IMR-90 (cell line): Measurements from ENCODE around the gene JAK1. TPM values are rescaled to one million over a fixed set of nuclear protein-coding genes. Genes with fewer than 3 reads are reported as not detected.

Experiments used
- ATAC-seq: fragments of 200-7000 bp; cut with Tn5 transposase; 2 replicates; pipeline ENCODE4 v1.9.1; 2020; ENCODE audit warnings: low read depth, mild to moderate bottlenecking, moderate library complexity
- BruUV-seq: library from RNA; stranded (reverse); fragments of 400-500 nt; replicated peaks from 2 replicates; lab custom pipeline; 2021; lab: Mats Ljungman, UMichigan
- CTCF ChIA-PET: fragments of 300-600 bp; formaldehyde crosslinking; extraction: SDS; loops from one replicate; lab custom pipeline; 2021; ENCODE audit warnings: antibody characterized with exemption; lab: Yijun Ruan, JAX
- POLR2A ChIA-PET: fragments of 300-600 bp; sonication (Branson Sonifier 250); formaldehyde crosslinking; loops from one replicate; lab custom pipeline; 2022; ENCODE audit warnings: antibody characterized with exemption; ENCODE audit not compliant: unreplicated experiment; lab: Charles Lee
- DNase-seq: peaks from one replicate; pipeline ENCODE4 v3.0.0; 2013
- H2AFZ ChIP-seq: replicated peaks from 2 replicates; pipeline ENCODE3; 2013; ENCODE audit warnings: low read length, mild to moderate bottlenecking; ENCODE audit not compliant: poor library complexity
- H2AK5ac ChIP-seq: 2 replicates; pipeline ENCODE4 v1.6.1; 2013; ENCODE audit warnings: low read depth, low read length, inconsistent platforms
- H2AK9ac ChIP-seq: replicated peaks from 2 replicates; pipeline ENCODE3; 2013; ENCODE audit warnings: mild to moderate bottlenecking, low read depth, low read length, moderate library complexity; ENCODE audit not compliant: poor library complexity
- H2BK120ac ChIP-seq: 2 replicates; pipeline ENCODE4 v1.6.1; 2013; ENCODE audit warnings: low read depth, low read length, inconsistent platforms
- H2BK15ac ChIP-seq: 3 replicates; pipeline ENCODE4 v1.6.1; 2013; ENCODE audit warnings: low read depth, low read length, inconsistent platforms
- H2BK20ac ChIP-seq: 2 replicates; pipeline ENCODE4 v1.6.1; 2013; ENCODE audit warnings: low read depth, mild to moderate bottlenecking, inconsistent platforms, low read length, moderate library complexity
- H2BK5ac ChIP-seq: 2 replicates; pipeline ENCODE4 v1.6.1; 2013; ENCODE audit warnings: mild to moderate bottlenecking, low read depth, low read length, inconsistent platforms; ENCODE audit not compliant: poor library complexity, severe bottlenecking
- H3K14ac ChIP-seq: replicated peaks from 2 replicates; pipeline ENCODE4 v1.6.1; 2013; ENCODE audit warnings: low read depth, low read length, inconsistent platforms
- H3K18ac ChIP-seq: 2 replicates; pipeline ENCODE4 v1.6.1; 2013; ENCODE audit warnings: low read depth, low read length, control low read depth
- H3K23ac ChIP-seq: 2 replicates; pipeline ENCODE4 v1.6.1; 2013; ENCODE audit warnings: low read depth, low read length, inconsistent platforms
- H3K27ac ChIP-seq: 2 replicates; pipeline ENCODE4 v1.5.1; 2013; ENCODE audit warnings: mild to moderate bottlenecking, control low read depth, low read length; ENCODE audit not compliant: insufficient read depth
- H3K27me3 ChIP-seq: 2 replicates; pipeline ENCODE4 v1.6.1; 2013; ENCODE audit warnings: low read length; ENCODE audit not compliant: control insufficient read depth, insufficient read depth
- H3K36me3 ChIP-seq: 2 replicates; pipeline ENCODE4 v1.6.1; 2013; ENCODE audit warnings: low read length, mixed read lengths; ENCODE audit not compliant: control insufficient read depth, insufficient read depth
- H3K4ac ChIP-seq: 2 replicates; pipeline ENCODE4 v1.6.1; 2013; ENCODE audit warnings: low read depth, low read length, inconsistent platforms
- H3K4me1 ChIP-seq: 2 replicates; pipeline ENCODE4 v1.6.1; 2013; ENCODE audit warnings: low read length, mixed read lengths; ENCODE audit not compliant: control insufficient read depth, insufficient read depth
- H3K4me2 ChIP-seq: 2 replicates; pipeline ENCODE4 v1.6.1; 2013; ENCODE audit warnings: low read depth, mild to moderate bottlenecking, control low read depth, low read length, moderate library complexity
- H3K4me3 ChIP-seq: 2 replicates; pipeline ENCODE4 v1.5.1; 2013; ENCODE audit warnings: low read depth, mild to moderate bottlenecking, control low read depth, low read length, moderate library complexity; ENCODE audit not compliant: insufficient read depth
- H3K56ac ChIP-seq: 2 replicates; pipeline ENCODE4 v1.6.1; 2013; ENCODE audit warnings: low read length, inconsistent platforms; ENCODE audit not compliant: insufficient read depth; ENCODE audit errors: extremely low read depth
- H3K79me1 ChIP-seq, 2 experiments: 2 replicates each; pipeline ENCODE4 v1.6.1; 2013; ENCODE audit warnings: low read length in 2 of 2, inconsistent platforms in 1 of 2, low read depth in 1 of 2
- H3K9ac ChIP-seq: 2 replicates; pipeline ENCODE4 v1.6.1; 2013; ENCODE audit warnings: low read depth, low read length, control low read depth
- H3K9me1 ChIP-seq: 2 replicates; pipeline ENCODE4 v1.6.1; 2013; ENCODE audit warnings: low read length, inconsistent platforms; ENCODE audit not compliant: insufficient read depth
- H3K9me3 ChIP-seq: 2 replicates; pipeline ENCODE4 v1.6.1; 2013; ENCODE audit warnings: low read length; ENCODE audit not compliant: control insufficient read depth, insufficient read depth
- H4K20me1 ChIP-seq: 2 replicates; pipeline ENCODE4 v1.6.1; 2013; ENCODE audit warnings: low read length, inconsistent platforms; ENCODE audit not compliant: insufficient read depth
- H4K5ac ChIP-seq: 2 replicates; pipeline ENCODE4 v1.6.1; 2013; ENCODE audit warnings: mild to moderate bottlenecking, low read depth, low read length, control low read depth
- H4K8ac ChIP-seq, 2 experiments: 2 replicates each; pipeline ENCODE4 v1.6.1; 2013; ENCODE audit warnings: low read depth in 2 of 2, low read length in 2 of 2, control low read depth in 1 of 2, inconsistent platforms in 1 of 2
- H4K91ac ChIP-seq: 2 replicates; pipeline ENCODE4 v1.6.1; 2013; ENCODE audit warnings: low read depth, low read length, inconsistent platforms; ENCODE audit not compliant: insufficient read depth
- CTCF ChIP-seq: conservative IDR thresholded peaks from 2 replicates; pipeline ENCODE4 v1.5.1; 2012; ENCODE audit warnings: mild to moderate bottlenecking, low read depth, low read length, improper control_type of control experiment
- NFE2L2 ChIP-seq: fragments of 150-350 bp; IDR thresholded peaks from 2 replicates; pipeline ENCODE4 v1.6.1; 2016; ENCODE audit warnings: low read depth, mild to moderate bottlenecking, low read length
- WGBS, 2 experiments: methylation state at CpG; one replicate each; pipeline versions ENCODE4 v1.1.5 to v1.1.7; 2013; ENCODE audit warnings: missing lambda C conversion rate in 2 of 2; ENCODE audit not compliant: insufficient read length in 1 of 2; ENCODE audit errors: extremely low coverage in 2 of 2; 5-methylcytosine and 5-hydroxymethylcytosine counted together
- dilution Hi-C: fragments of 300-500 bp; cut with HindIII; formaldehyde crosslinking; loops from one replicate; pipeline ENCODE4 v1.14.3; 2018; ENCODE audit warnings: low sequenced_read_pairs; ENCODE audit not compliant: unreplicated experiment
- in situ Hi-C: fragments of 300-500 bp; cut with MboI; formaldehyde crosslinking; loops from 3 replicates; pipeline ENCODE4 v1.14.3; 2019; ENCODE audit warnings: low sequenced_read_pairs, inconsistent platforms, mixed read lengths
- intact Hi-C: fragments of 100-400 bp; cut with micrococcal nuclease; formaldehyde crosslinking; loops from 2 replicates; pipeline ENCODE4 v1.10.0; 2022
- polyA plus RNA-seq, 3 experiments: library from polyadenylated mRNA; depleted of rRNA; stranded (reverse); fragments of >200 nt; gene quantifications; 2 replicates each; pipeline ENCODE4 v1.2.3, GENCODE V29; 2012; ENCODE audit warnings: low replicate concordance in 1 of 3
- total RNA-seq: library from RNA; depleted of rRNA; stranded (reverse); fragments of >200 nt; gene quantifications from 2 replicates; pipeline ENCODE4 v1.2.3, GENCODE V29; 2012

JAK1 gene
- total and polyA plus RNA-seq, 2 of the 4 experiments (the other 2 are of a cell fraction): 76.9 to 103 TPM

GRCh38 chr1:64950284-64950809 is 16.0 kb downstream of the JAK1 start:
- H3K27me3 ChIP-seq: no peaks in the 10 kb centered on the region
- H2AFZ ChIP-seq: no peak overlapping the region
- H3K4me3 ChIP-seq: no peak overlapping the region
- no peak overlapping the region for H4K8ac ChIP-seq
- TF ChIP-seq CTCF (no peak), NFE2L2 (no peak)
- dilution Hi-C loops (no loop called here), intact Hi-C loops (no loop called here), in situ Hi-C loops (no loop called here)
- no TSS peak for BruUV-seq
- peaks cover 13% of the 10 kb centered on the region for H3K9me1 ChIP-seq
- H3K14ac ChIP-seq: no peak overlapping the region
- no peak overlapping the region for H2BK20ac ChIP-seq
- H2AK5ac ChIP-seq: no peak overlapping the region
- H4K91ac ChIP-seq: no peak overlapping the region
- H3K9ac ChIP-seq: no peak overlapping the region
- ATAC-seq (no peak), DNase-seq (no peak)
- peaks cover 2% of the 10 kb centered on the region for H3K4me1 ChIP-seq
- H3K18ac ChIP-seq: no peak overlapping the region
- no CpG with 5 or more reads among the region's 6 CpGs for WGBS, 2 experiments
- POLR2A ChIA-PET: no interaction called here
- no peak overlapping the region for H2BK15ac ChIP-seq
- peaks cover 2% of the 10 kb centered on the region; the same call in 1 of the 2 replicates for H3K36me3 ChIP-seq
- no peak overlapping the region for H3K4ac ChIP-seq
- no peak overlapping the region for H2BK5ac ChIP-seq
- H4K5ac ChIP-seq: no peak overlapping the region
- CTCF ChIA-PET: no interaction called here
- H4K20me1 ChIP-seq: peaks cover 53% of the 10 kb centered on the region
- H3K9me3 ChIP-seq: no peaks in the 10 kb centered on the region
- no peak overlapping the region for H2BK120ac ChIP-seq
- no peak overlapping the region for H2AK9ac ChIP-seq
- peaks cover 22 to 66% of the 10 kb centered on the region in 2 experiments for H3K79me1 ChIP-seq
- H3K23ac ChIP-seq: no peak overlapping the region
- H3K56ac ChIP-seq: no peak overlapping the region
- H3K27ac ChIP-seq: no peak overlapping the region
- H3K4me2 ChIP-seq: no peak overlapping the region
